H9 (cell line): ENCODE measurements around the gene APOM. TPM values are rescaled to one million over a fixed set of nuclear protein-coding genes. Genes with fewer than 3 reads are reported as not detected.

Experiments used
- DNase-seq: peaks from one replicate; pipeline ENCODE4 v3.0.0-alpha.2; 2017
- H2AFZ ChIP-seq: one replicate; pipeline ENCODE4 v1.6.1; 2013; ENCODE audit warnings: mild to moderate bottlenecking, low read length, control low read depth, moderate library complexity
- H2AK5ac ChIP-seq: 2 replicates; pipeline ENCODE4 v1.6.1; 2013; ENCODE audit warnings: low read length, control low read depth, mixed read lengths; ENCODE audit not compliant: insufficient read length
- H2BK120ac ChIP-seq: one replicate; pipeline ENCODE4 v1.6.1; 2013; ENCODE audit warnings: low read depth, mild to moderate bottlenecking, low read length, control low read depth, inconsistent platforms; ENCODE audit not compliant: poor library complexity, severe bottlenecking
- H2BK12ac ChIP-seq: 2 replicates; pipeline ENCODE4 v1.6.1; 2013; ENCODE audit warnings: low read length, control low read depth, mixed read lengths, low read depth; ENCODE audit not compliant: insufficient read length
- H2BK15ac ChIP-seq: 2 replicates; pipeline ENCODE4 v1.6.1; 2013; ENCODE audit warnings: low read depth, low read length, control low read depth
- H2BK20ac ChIP-seq: one replicate; pipeline ENCODE4 v1.6.1; 2013; ENCODE audit warnings: low read depth, mild to moderate bottlenecking, low read length, control low read depth, inconsistent platforms; ENCODE audit not compliant: poor library complexity, severe bottlenecking
- H2BK5ac ChIP-seq: 2 replicates; pipeline ENCODE4 v1.6.1; 2013; ENCODE audit warnings: low read length, control low read depth, mixed read lengths; ENCODE audit not compliant: insufficient read length
- H3K14ac ChIP-seq: 2 replicates; pipeline ENCODE4 v1.6.1; 2013; ENCODE audit warnings: low read length, control low read depth; ENCODE audit not compliant: insufficient read depth
- H3K18ac ChIP-seq: 2 replicates; pipeline ENCODE4 v1.6.1; 2013; ENCODE audit warnings: low read depth, mild to moderate bottlenecking, mixed read lengths, low read length, control low read depth; ENCODE audit not compliant: insufficient read length
- H3K23ac ChIP-seq: 2 replicates; pipeline ENCODE4 v1.6.1; 2013; ENCODE audit warnings: low read length, control low read depth, mixed read lengths, low read depth; ENCODE audit not compliant: insufficient read length
- H3K23me2 ChIP-seq: 2 replicates; pipeline ENCODE4 v1.6.1; 2013; ENCODE audit warnings: low read depth, mild to moderate bottlenecking, mixed read lengths, low read length, control low read depth; ENCODE audit not compliant: insufficient read length, poor library complexity, severe bottlenecking
- H3K27ac ChIP-seq: 2 replicates; pipeline ENCODE4 v1.5.1; 2013; ENCODE audit warnings: low read length, control low read depth, mixed read lengths, low read depth; ENCODE audit not compliant: insufficient read length
- H3K27me3 ChIP-seq: 2 replicates; pipeline ENCODE4 v1.6.1; 2013; ENCODE audit warnings: low read length, control low read depth, inconsistent platforms; ENCODE audit not compliant: insufficient read depth
- H3K4ac ChIP-seq: 2 replicates; pipeline ENCODE4 v1.6.1; 2013; ENCODE audit warnings: low read depth, mild to moderate bottlenecking, control low read depth, inconsistent platforms, low read length, moderate library complexity
- H3K4me1 ChIP-seq: 2 replicates; pipeline ENCODE4 v1.6.1; 2013; ENCODE audit warnings: low read length, control low read depth, inconsistent platforms; ENCODE audit not compliant: insufficient read depth
- H3K4me2 ChIP-seq: 2 replicates; pipeline ENCODE4 v1.6.1; 2013; ENCODE audit warnings: low read length, control low read depth, mixed read lengths; ENCODE audit not compliant: insufficient read length, insufficient read depth
- H3K56ac ChIP-seq: 2 replicates; pipeline ENCODE4 v1.6.1; 2013; ENCODE audit warnings: low read depth, mild to moderate bottlenecking, mixed read lengths, low read length, control low read depth; ENCODE audit not compliant: insufficient read length
- H3K79me1 ChIP-seq: 2 replicates; pipeline ENCODE4 v1.6.1; 2013; ENCODE audit warnings: low read depth, mild to moderate bottlenecking, moderate library complexity, low read length, control low read depth, inconsistent platforms; ENCODE audit not compliant: insufficient read depth, poor library complexity, severe bottlenecking
- H3K79me2 ChIP-seq: 2 replicates; pipeline ENCODE4 v1.6.1; 2013; ENCODE audit warnings: low read length, control low read depth, inconsistent platforms; ENCODE audit not compliant: insufficient read depth
- H3K9ac ChIP-seq: 2 replicates; pipeline ENCODE4 v1.6.1; 2013; ENCODE audit warnings: low read length, control low read depth, mixed read lengths; ENCODE audit not compliant: insufficient read length; ENCODE audit errors: extremely low read depth
- H3K9me3 ChIP-seq: one replicate; pipeline ENCODE4 v1.6.1; 2013; ENCODE audit warnings: low read depth, low read length, inconsistent platforms; ENCODE audit not compliant: control insufficient read depth
- H3T11ph ChIP-seq: one replicate; pipeline ENCODE4 v1.6.1; 2013; ENCODE audit warnings: mild to moderate bottlenecking, low read length, control low read depth, inconsistent platforms
- H4K20me1 ChIP-seq: one replicate; pipeline ENCODE4 v1.6.1; 2013; ENCODE audit not compliant: control insufficient read depth, insufficient read length, insufficient read depth
- H4K5ac ChIP-seq: 2 replicates; pipeline ENCODE4 v1.6.1; 2013; ENCODE audit warnings: low read depth, mild to moderate bottlenecking, mixed read lengths, low read length, control low read depth; ENCODE audit not compliant: insufficient read length
- H4K8ac ChIP-seq: replicated peaks from 2 replicates; pipeline ENCODE4 v1.6.1; 2013; ENCODE audit warnings: low read length, control low read depth, mixed read lengths, low read depth; ENCODE audit not compliant: insufficient read length
- H4K91ac ChIP-seq: 2 replicates; pipeline ENCODE4 v1.6.1; 2013; ENCODE audit warnings: low read depth, mild to moderate bottlenecking, moderate library complexity, mixed read lengths, low read length, control low read depth; ENCODE audit not compliant: insufficient read length
- H3K27ac Mint-ChIP-seq, 3 experiments: 2 replicates in 2 of 3; 3 replicates in 1 of 3; pipeline ENCODE4 v1.8.0; 2020 to 2021; ENCODE audit warnings: mixed read lengths in 3 of 3, mild to moderate bottlenecking in 1 of 3, moderate library complexity in 1 of 3
- H3K27me3 Mint-ChIP-seq: 2 replicates; pipeline ENCODE4 v1.8.0; 2021; ENCODE audit warnings: low read depth, mild to moderate bottlenecking, moderate library complexity, mixed read lengths
- H3K36me3 Mint-ChIP-seq, 3 experiments: 2 replicates in 2 of 3; 3 replicates in 1 of 3; pipeline ENCODE4 v1.8.0; 2020 to 2021; ENCODE audit warnings: low read depth in 3 of 3, mixed read lengths in 3 of 3; ENCODE audit not compliant: insufficient read depth in 1 of 3
- H3K4me1 Mint-ChIP-seq, 2 experiments: 2 replicates each; pipeline ENCODE4 v1.8.0; 2020; ENCODE audit warnings: mixed read lengths in 2 of 2
- H3K4me3 Mint-ChIP-seq, 2 experiments: 2 replicates in 1 of 2; 3 replicates in 1 of 2; pipeline ENCODE4 v1.8.0; 2020 to 2021; ENCODE audit warnings: mild to moderate bottlenecking in 2 of 2, mixed read lengths in 2 of 2, moderate library complexity in 1 of 2
- H3K9me3 Mint-ChIP-seq, 2 experiments: 2 replicates in 1 of 2; 3 replicates in 1 of 2; pipeline ENCODE4 v1.8.0; 2020; ENCODE audit warnings: mild to moderate bottlenecking in 2 of 2, mixed read lengths in 2 of 2, moderate library complexity in 1 of 2
- WGBS: extraction: QIAGEN DNeasy Blood & Tissue Kit; methylation state at CpG from one replicate; pipeline ENCODE4 v1.1.7; 2013; ENCODE audit warnings: missing lambda C conversion rate, low lambda C conversion rate, mixed read lengths; ENCODE audit not compliant: insufficient read length; ENCODE audit errors: extremely low coverage; 5-methylcytosine and 5-hydroxymethylcytosine counted together
- total RNA-seq: library from RNA; stranded (reverse); gene quantifications from 2 replicates; pipeline ENCODE4 v1.2.1, GENCODE V29; 2021
- TF ChIP-seq, protein P1 (sequence below): fragments of 200-600 bp; sonication (generic); conservative IDR thresholded peaks from 3 replicates; pipeline ENCODE4 v1.8.0; 2021; ENCODE audit warnings: antibody characterized with exemption, mild to moderate bottlenecking

The APOM gene
- total RNA-seq, 1 experiment from 2014 or later, result 3.6 TPM

DNA sequence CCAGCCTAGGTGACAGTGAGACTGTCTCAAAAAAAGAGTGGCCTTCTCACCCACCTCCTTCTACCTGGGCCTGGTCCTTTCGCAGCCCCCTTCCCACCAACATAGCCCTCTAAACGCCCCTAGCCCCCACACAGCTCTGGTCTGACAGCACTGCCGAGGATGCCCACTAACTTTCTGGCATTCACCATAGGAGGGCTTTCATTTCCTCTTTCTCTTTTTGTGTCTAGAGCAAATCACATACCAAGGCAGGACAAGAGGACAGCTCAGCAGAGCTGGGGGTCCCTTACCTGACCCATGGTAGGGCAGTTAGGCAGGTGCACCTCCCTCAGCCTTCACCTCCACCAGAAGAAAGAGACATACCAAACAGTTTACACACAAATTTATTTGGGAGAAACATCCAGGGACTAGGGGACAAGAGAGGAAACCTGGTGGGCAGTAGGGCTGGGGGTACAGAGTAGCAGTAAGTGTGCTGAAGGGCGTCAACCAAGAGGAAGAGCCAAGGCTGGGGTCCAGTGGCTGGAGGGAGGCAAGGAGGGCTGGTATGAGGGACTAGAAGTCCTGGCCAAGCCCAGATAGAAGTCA lies 20.7 kb downstream of the APOM start:
- Histone ChIP-seq H3K79me2 (no peaks in the 10 kb centered on the region), H3K23me2 (peaks cover 6% of the 10 kb centered on the region), H3K18ac (no peak overlapping the region), H3K9ac (no peak overlapping the region), H4K5ac (no peak overlapping the region), H3K9me3 (no peaks in the 10 kb centered on the region), H2BK5ac (no peak overlapping the region), H2BK12ac (no peak overlapping the region), H3K56ac (no peak overlapping the region), H3K79me1 (no peaks in the 10 kb centered on the region), H3K4me1 (no peaks in the 10 kb centered on the region), H2BK120ac (no peak overlapping the region), H4K20me1 (no peaks in the 10 kb centered on the region), H4K8ac (no peak overlapping the region), H3K23ac (no peak overlapping the region), H3K27ac (no peak overlapping the region), H3K4ac (no peak overlapping the region), H3K14ac (no peak overlapping the region), H3K4me2 (no peak overlapping the region), H2BK20ac (no peak overlapping the region), H4K91ac (no peak overlapping the region), H3T11ph (no peak overlapping the region), H2AFZ (no peak overlapping the region), H2AK5ac (no peak overlapping the region), H3K27me3 (no peaks in the 10 kb centered on the region; the same call in 1 of the 2 replicates), H2BK15ac (no peak overlapping the region)
- Mint-ChIP-seq H3K4me1 (peaks cover 9 to 14% of the 10 kb centered on the region in 2 experiments), H3K27me3 (peaks cover 12% of the 10 kb centered on the region), H3K9me3 (no peaks in the 10 kb centered on the region; a peak in 1 of 5 replicates), H3K36me3 (peaks cover 13 to 24% (median 21%) of the 10 kb centered on the region in 3 experiments; a peak in 6 of 7 replicates), H3K4me3 (no peak overlapping the region), H3K27ac (peak overlapping the region in 1 of 3 experiments; percentile 27; a peak in 1 of 7 replicates)
- no CpG with 5 or more reads among the region's 4 CpGs for WGBS
- DNase-seq, result no peak
- TF ChIP-seq, protein P1, sequence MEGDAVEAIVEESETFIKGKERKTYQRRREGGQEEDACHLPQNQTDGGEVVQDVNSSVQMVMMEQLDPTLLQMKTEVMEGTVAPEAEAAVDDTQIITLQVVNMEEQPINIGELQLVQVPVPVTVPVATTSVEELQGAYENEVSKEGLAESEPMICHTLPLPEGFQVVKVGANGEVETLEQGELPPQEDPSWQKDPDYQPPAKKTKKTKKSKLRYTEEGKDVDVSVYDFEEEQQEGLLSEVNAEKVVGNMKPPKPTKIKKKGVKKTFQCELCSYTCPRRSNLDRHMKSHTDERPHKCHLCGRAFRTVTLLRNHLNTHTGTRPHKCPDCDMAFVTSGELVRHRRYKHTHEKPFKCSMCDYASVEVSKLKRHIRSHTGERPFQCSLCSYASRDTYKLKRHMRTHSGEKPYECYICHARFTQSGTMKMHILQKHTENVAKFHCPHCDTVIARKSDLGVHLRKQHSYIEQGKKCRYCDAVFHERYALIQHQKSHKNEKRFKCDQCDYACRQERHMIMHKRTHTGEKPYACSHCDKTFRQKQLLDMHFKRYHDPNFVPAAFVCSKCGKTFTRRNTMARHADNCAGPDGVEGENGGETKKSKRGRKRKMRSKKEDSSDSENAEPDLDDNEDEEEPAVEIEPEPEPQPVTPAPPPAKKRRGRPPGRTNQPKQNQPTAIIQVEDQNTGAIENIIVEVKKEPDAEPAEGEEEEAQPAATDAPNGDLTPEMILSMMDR, result no peak
